Fibroblast of the aortic adventitia (primary cell): ENCODE data around the gene HDAC5. TPM values are rescaled to one million over a fixed set of nuclear protein-coding genes. Genes with fewer than 3 reads are reported as not detected.

ENCODE experiments used
- DNase-seq: peaks from one replicate; pipeline ENCODE4 v3.0.0-alpha.2; 2010; ENCODE audit warnings: low read depth
- H3K4me3 ChIP-seq: 2 replicates; pipeline ENCODE4 v1.5.1; 2011; ENCODE audit warnings: low read depth, mild to moderate bottlenecking, control low read depth, low read length, moderate library complexity
- total RNA-seq: library from RNA; depleted of rRNA; stranded (reverse); fragments of >200 nt; gene quantifications from 2 replicates; pipeline ENCODE4 v1.2.3, GENCODE V29; 2012; ENCODE audit warnings: low replicate concordance
- TF ChIP-seq, protein P1 (sequence below): IDR thresholded peaks from 2 replicates; pipeline ENCODE4 v1.5.1; 2011; ENCODE audit warnings: mild to moderate bottlenecking, low read length, control low read depth, inconsistent platforms; ENCODE audit not compliant: insufficient read depth

The HDAC5 gene
- total RNA-seq, 1 donor: 53.1 TPM

DNA sequence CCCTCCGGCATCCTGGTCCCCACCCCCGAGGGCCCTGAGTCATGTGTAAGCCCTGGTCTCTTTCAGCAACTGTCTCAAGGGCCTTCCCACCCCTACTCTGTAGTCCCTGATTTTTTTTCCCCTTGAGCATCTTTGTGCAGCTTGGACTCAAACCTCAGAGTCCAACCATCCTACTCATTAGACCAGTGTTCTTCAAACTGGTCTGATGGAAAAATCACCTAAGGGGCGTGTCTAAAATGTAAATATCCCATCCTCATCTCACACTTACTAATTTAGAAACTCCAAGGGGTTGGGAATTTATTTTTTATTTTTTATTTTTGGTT is 52.3 kb downstream of the HDAC5 start:
- TF ChIP-seq, protein P1, sequence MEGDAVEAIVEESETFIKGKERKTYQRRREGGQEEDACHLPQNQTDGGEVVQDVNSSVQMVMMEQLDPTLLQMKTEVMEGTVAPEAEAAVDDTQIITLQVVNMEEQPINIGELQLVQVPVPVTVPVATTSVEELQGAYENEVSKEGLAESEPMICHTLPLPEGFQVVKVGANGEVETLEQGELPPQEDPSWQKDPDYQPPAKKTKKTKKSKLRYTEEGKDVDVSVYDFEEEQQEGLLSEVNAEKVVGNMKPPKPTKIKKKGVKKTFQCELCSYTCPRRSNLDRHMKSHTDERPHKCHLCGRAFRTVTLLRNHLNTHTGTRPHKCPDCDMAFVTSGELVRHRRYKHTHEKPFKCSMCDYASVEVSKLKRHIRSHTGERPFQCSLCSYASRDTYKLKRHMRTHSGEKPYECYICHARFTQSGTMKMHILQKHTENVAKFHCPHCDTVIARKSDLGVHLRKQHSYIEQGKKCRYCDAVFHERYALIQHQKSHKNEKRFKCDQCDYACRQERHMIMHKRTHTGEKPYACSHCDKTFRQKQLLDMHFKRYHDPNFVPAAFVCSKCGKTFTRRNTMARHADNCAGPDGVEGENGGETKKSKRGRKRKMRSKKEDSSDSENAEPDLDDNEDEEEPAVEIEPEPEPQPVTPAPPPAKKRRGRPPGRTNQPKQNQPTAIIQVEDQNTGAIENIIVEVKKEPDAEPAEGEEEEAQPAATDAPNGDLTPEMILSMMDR: no peak
- peak overlapping the region; percentile 86 for H3K4me3 ChIP-seq
- DNase-seq: peak; percentile 67

DNA sequence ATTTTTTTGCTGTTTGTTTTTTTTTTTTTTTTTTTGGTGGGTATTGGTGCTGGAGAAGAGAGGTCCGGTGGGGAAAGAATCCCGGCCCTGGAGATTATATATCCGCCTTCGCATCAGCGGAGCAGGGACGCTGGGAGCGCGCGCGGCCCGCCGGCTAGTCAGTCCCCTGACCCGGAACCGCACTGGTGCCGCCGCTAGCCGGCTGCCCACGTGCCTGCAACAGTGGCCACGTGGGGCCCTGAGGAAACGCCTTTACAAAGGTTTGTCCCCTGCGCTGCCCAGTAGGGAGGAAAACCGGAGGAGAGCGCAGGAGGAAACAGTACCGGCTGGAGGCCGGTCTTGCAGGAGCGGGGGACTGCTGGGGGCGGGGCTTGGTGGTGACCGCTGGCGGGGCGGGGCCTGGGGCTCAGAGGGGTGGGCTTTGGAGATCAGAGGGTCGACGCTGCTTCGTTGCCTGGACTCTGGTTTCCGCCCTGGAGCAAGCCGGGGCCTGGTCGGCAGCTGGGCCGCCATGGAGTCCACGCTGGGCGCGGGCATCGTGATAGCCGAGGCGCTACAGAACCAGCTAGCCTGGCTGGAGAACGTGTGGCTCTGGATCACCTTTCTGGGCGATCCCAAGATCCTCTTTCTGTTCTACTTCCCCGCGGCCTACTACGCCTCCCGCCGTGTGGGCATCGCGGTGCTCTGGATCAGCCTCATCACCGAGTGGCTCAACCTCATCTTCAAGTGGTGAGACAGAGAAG is 52.8 kb downstream of the HDAC5 start, which contains the start of gene G6PC3:
Gene G6PC3 (plus strand): TSS at position 281 of the 743 bp plus-strand sequence. CDS start 231 bp downstream, at position 512.
- peak within 1 kb of the TSS; percentile 86 for H3K4me3 ChIP-seq
- TF ChIP-seq, protein P1: no peak
- peak; percentile 97 for DNase-seq

DNA sequence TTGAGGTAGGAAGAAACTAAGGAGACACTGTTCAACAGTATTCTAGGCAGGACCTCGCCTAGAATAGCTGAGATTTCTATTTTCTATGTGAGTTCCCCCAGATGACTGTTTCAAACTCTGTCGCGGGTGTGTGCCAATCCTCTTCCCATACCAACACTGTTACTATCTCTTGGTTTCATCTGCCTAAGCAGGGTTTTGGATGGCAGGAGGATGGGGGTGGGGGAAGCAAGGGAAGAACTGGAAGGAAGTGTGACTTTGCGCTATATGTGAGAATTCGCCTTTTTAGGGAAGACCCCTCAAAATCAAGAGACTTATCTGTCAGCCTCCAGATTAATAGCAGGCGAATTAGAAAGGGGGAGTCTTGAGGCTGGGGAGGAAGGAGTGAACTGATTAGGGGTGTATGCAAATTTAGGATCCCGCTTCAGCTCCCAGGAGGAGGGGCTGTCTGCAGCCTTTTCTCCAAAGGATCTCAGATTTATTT is 53.4 kb downstream of the HDAC5 start:
- H3K4me3 ChIP-seq: peak overlapping the region; percentile 86
- DNase-seq: peak; percentile 11
- TF ChIP-seq, protein P1: no peak

DNA sequence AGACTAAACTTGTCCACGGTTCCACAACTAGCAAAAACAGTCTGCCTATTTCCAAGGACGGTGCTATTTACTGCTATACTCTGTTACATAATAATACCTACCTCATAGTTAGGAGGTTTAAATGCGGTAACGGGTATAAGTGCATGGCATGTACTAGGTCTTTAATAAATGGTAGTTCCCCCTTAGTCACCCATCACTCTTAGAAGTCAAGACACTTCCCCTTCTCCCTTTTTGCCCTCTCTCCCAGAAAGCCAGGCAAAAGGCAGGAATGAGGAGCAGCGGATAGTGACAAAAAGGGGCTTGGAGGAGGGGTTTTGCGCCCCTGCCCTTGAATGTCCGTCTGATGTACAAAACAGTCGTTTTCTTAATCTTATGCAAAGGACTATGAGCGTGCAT is 55.9 kb downstream of the HDAC5 start:
- TF ChIP-seq, protein P1: no peak
- H3K4me3 ChIP-seq: no peak overlapping the region
- DNase-seq: no peak

DNA sequence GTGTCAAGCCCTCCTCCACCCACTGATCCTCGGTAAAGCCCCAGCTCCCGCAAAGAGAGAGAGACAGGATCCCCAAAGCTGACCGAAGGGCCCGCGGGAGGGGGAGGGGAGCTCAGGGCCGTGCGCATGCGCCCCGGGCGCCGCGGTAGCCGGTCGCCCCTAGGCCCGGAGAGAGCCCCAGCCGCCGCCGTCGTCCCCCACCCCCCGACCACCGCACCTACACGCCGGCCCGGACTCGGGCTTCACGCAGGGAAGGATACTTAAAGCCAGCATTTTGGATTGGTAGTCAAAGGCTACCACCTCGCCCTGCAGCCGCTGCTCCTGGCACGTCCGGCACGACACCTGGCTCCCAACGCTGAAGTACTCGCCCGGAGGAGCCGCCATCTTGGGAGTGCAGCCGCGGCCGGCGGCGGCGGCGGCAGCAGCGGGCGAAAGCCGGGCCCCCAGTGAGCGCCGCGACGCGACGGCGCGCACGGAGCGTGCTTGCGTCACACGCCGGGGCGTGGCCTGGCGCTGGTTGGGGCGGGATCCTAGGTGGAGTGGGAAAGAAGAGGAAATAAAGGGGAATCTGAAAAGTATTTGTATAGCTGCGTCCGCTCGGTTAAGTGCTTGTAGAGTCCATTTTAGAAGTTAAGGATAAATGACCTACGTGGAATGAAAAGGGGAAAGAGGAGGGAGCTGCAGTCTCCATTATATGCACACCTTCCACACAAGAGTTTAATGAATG is 57.1 kb downstream of the HDAC5 start, which contains the start of gene LSM12:
Gene LSM12 (minus strand): TSS at position 468 of the 727 bp plus-strand sequence. CDS start 84 bp downstream, at position 384.
- H3K4me3 ChIP-seq: peak within 1 kb of the TSS; percentile 86

DNA sequence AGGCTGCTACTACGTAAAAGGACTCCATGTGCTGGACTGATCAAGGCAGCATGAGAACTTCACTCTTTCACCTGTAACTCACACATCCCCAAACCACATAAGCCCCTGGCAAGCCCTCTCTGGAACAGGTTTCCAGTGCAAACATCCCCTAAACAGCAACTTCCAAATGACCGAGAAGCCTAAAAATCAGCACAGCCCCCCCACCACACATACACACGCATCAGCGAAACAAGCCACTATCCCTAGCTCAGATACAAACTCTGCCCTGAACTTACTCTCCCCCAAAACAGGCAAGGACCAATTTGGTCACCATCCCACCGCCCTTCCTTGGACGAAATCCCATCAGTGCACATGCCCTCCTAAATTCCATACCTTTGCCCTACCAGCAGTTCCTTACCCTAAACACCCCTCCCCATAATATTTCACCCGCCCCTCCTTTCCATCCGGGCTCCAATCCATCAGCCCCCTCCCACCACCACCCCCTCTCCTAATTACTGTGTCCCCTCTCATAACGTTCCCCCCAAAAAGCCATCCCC is 57.7 kb downstream of the HDAC5 start:
- peak overlapping the region; percentile 86 for H3K4me3 ChIP-seq
- TF ChIP-seq, protein P1: no peak
- peak; percentile 17 for DNase-seq

More for the DNA sequence above, 57.1 kb downstream of the HDAC5 start, which contains the start of gene LSM12:
- TF ChIP-seq, protein P1: no peak
- DNase-seq: peak; percentile 87
